HT1080 (cell line): ENCODE results near the gene MYO9A. TPM values are rescaled to one million over a fixed set of nuclear protein-coding genes. Genes with fewer than 3 reads are reported as not detected.
"Not testable (repeated sequence)": the region's sequence is repeated elsewhere in the genome, so short reads cannot be mapped to it uniquely, and the experiment has no call there.

Experiments used
- DNase-seq: peaks from one replicate; pipeline ENCODE4 v3.0.0-alpha.2; 2015; ENCODE audit warnings: low read depth
- total RNA-seq: library from RNA; depleted of rRNA; stranded (reverse); fragments of >200 nt; shearing (Covaris generic); gene quantifications from 2 replicates; pipeline ENCODE4 v1.2.3, GENCODE V29; 2014

MYO9A gene
- total RNA-seq, 1 experiment from 2014 or later = 8.0 TPM

DNA sequence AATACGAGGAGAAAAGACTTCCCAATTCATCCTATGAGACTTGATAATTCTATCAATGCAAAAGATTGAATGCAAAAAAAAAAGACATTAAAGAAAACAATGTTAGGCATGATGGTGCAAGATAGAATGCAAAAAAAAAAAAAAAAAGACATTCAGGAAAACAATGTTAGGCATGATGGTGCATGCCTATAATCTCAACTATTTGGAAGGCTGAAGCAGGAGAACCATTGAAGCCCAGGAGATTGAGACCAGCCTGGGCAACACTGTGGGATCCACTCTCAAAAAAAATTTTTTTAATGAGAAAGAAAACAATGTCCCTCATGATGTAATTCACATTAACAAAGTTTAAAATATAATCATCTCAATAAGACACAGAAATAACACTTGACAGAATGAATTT, 75.9 kb downstream of the MYO9A start:
- no peak for DNase-seq

DNA sequence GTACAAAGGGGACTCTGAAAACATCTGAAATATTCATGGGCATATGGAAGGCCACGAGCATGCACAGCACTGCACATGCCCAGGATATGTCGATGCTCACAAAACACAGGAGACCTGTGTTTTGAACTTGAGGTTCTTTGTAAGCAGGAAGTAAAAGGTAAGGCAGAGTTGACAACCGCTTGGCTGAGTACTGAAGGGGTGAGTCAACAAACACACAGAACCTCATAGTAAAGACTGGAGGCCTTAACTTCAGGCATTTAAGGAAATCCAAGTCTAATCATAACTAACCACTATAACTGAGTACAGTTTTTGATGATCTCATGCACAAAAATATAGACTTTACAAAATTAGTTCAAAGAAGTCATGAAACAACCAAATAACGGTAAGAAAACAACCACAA, 80.6 kb downstream of the MYO9A start:
- DNase-seq = peak; percentile 58

DNA sequence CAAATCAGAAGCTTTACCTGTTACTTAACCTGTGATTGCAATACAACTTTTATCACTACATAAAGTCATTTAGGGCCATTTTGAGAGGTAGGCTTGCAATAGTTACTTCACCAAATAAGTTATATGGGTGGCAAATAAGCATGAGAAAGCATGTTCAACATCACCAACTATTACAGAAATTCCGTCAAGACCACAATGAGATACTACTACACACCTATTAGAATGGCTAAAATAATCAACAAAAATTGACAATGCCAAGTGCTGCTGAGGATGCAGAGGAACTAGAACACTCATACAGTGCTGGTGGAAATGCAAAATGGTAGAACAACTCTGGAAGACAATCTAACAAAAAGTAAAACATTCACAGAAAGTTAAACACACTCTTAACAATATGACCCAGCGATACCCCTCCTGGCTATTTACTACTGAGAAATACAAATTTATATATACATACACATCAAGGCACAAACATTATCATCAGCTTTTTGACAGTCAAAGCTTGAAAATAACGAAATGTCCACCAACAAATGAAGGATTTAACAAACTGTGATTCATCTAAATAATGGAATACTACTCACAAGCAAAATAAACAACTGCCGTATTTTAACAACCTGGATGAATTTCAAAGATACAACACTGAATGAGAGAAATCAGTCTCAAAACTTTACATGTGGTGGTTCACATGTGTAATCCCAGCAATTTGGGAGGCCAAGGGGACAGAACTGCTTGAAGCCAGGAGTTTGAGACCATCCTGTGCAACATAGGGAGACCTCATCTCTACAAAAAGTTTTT, 82.9 kb downstream of the MYO9A start:
- no peak for DNase-seq

DNA sequence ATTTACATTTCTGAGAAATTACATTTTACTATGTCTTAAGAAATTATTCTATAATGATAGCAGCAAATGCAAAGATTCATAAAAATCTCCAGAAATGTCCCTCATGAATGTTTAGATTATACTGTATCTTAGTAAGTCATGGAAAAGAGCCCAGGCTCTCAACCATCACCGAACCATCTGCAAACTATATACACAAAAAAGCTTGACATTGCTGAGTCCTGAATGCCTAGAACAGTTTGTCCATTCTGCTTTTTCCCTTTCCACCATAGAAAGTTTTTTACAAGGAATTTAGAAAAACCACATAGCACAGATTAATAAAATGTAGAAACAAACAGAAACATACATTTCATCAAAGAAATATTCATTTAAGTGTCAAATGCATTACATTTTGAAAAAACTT, 83.6 kb downstream of the MYO9A start:
- no peak for DNase-seq

DNA sequence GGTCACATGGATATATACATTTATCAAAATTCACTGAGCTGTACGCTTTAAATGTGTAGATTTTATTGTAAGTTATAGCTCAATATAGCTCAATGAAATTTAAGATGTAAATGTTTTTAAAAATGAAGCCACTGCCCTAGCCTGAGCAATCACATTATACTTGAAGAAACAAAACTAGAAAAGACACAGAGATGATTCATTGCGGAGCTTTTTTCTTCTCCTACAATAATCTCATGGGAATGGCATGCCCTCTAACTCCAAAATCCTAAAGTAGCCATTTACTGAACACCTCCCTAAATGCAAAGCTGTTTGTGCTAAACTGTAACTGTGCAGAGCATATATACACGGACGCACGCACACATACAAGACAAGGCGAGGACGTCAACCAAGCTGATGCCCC, 84.2 kb downstream of the MYO9A start:
- no peak for DNase-seq

DNA sequence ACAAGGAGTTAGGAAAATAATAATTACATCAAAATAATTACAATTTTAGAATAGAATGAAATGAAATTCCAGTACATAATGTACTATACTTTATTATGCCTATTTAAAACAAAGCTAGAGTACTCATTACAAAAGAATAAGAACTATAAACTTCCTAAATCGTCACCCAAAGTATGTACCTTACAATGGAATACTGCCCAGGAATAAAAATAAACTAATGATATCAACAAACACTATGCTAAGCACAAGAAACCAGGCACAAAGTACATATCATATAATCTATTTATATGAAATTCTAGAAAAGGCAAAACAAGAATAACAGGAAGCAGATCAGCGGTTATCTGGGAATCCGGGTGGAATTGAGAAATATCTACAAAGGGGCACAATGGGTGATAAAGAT, 84.7 kb downstream of the MYO9A start:
- no peak for DNase-seq

DNA sequence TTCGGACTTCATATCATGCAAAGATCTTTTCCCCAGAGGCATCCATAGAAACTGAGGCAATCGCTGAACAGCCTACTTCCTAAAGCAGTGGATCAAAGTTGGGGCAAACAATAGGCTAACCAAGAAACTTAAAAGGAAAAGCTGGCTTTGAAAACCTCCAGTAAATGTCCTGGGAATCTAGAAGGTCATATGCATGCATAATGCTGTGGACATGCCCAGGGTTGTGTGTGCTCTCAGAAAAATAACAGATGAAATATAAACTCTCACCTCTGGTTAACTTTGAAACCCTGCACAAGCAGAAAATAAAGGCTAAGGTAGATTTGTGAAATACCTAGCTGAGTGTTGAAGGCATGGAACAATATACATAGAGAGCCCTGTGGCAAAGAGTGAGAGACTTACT, 96.3 kb downstream of the MYO9A start:
- no peak for DNase-seq

DNA sequence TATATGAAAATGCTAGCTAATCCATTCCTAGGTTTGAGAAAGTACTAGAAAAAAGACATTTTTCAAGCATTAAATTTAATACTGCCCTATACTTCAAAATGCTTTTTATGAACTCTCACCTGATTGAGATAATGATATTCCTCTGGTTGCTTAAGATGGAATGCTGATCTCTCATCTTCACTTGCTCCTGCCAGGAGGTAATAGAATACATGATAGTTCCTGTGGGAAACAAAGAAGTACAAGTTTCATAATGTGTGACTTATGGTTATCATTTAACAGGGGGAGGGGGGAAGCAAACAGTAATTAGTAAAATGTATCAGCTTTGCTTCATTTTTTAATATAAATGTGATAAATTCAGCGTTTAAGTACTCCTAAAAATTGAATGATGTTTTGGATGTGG, 97.2 kb downstream of the MYO9A start:
- DNase-seq = no peak

DNA sequence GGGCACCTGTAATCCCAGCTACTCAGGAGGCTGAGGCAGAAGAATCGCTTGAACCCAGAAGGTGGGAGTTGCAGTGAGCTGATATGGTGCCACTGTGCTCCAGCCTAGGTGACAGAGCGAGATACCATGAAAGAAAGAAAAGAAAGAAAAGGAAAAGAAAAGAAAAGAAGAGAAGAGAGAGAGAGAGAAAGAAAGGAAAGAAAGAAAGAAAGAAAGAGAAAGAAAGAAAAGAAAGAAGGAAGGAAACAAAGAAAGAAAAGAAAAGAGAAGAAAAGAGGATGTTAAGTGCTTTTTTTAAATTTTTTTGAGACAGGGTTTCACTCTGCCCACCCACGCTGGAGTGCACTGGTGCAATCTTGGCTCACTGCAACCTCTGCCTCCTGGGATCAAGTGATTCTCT, 103.4 kb downstream of the MYO9A start:
- not testable (repeated sequence) for DNase-seq

DNA sequence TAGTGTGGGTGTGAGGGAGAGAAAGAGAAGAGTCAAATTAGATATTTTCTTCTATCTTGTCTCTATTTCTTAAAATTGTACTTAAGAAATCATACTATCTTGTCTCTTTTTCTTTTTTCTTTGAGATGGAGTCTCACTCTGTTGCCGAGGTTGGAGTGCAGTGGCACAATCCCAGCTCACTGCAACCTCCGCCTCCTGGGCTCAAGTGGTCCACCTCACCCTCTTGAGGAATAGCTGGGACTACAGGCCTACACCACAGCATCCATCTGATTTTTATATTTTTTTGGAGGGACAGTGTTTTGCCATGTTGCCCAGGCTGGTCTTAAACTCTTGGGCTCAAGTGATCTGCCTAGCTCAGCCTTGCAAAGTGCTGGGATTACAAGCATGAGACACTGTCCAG, 104.2 kb downstream of the MYO9A start:
- no peak for DNase-seq

DNA sequence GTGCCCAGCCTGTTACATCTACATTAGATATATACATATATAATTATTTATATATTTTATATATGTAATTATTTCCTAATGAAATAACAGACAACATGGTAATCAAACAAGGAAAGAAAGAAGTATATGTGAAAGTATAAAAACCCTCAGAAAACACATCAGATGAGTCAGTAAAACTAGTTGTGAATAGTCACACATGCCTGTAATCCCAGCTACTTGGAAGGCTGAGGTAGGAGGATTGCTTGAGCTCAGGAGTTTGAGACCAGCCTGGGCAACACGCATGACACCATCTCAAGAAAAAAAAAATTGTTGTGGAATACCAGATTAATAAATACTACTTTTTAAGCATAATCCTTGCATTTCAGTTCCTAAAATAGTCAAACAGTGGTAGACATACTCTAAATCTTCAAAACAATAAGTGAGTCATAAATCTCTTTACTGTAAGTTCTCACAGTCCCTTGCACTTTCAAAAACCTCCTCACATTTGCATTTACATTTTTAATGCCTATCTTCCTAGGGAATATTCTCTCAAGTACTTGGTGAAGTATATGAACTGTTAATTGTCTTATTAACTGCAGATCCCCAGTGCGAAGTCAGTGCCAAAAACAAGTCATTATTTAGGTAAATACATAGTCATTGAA, 106.5 kb downstream of the MYO9A start:
- DNase-seq = peak; percentile 3

DNA sequence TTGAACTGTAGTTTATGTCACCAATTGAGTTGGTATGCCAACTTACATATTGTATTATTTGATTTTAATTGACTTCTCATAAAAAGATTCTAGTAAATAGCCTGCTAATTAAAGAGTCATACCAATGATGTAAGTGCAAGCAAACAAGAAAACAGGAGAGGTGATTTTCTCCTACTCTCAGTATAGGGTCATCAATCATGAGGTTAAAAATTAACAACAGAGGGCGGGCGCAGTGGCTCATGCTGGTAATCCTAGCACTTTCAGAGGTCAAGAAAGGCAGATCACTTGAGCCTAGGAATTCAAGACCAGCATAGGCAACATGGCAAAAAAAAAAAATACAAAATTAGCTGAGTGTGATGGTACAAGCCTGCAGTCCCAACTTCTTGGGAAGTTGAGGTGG, 108.7 kb downstream of the MYO9A start:
- no peak for DNase-seq

DNA sequence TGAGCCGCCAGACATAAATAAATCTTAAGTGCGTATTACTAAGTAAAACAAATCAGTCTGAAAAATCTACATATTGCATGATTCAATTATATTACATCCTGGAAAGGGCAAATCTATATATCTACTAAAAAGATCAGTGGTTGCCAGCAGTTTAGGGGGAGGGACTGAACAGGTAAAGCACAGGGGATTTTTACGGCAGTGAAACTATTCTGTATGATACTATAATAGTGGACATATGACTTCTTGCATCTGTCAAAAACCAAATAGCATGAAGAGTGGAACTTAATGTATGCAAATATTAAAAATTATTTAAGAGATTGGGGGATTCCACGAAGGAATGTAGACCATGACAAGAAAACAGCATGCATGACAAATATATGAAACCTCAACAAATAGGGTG, 111.6 kb downstream of the MYO9A start:
- no peak for DNase-seq

DNA sequence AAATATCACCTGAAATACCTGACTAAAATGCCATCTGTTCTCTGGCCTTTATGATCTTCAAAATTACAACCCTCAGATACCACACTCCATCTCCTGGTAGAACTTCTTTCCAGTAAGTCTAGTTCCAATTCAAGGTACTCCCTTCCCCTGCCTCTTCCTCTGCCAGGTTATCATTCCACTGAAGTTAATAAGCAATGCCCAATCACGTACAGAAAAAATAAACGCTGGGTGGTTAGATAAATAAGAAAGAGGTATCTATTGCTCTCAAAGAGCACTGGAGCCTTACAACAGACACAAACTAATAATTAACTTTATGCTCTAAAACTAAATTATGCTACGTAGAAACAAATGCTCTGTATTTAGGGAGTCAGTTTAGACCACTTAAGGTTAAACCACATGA, 112.5 kb downstream of the MYO9A start:
- no peak for DNase-seq

DNA sequence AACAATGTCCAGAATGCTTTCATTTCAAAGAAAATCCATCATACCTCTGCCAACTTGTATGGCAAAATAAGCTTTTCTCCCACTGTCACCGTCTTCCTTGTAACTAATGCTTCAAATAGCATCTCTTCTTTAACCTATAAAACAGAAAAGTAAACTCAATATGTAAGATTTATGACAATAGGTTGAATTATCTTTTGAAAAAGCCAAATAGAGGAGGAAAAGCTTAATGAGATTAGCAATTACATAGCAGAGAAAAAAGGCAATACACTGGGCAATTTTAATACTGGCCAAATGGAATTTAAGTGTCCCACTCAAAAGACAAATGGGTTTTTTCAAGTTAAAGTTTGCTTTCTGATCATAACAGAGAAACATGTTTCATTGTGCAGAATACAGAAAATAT, 118.1 kb downstream of the MYO9A start:
- no peak for DNase-seq

DNA sequence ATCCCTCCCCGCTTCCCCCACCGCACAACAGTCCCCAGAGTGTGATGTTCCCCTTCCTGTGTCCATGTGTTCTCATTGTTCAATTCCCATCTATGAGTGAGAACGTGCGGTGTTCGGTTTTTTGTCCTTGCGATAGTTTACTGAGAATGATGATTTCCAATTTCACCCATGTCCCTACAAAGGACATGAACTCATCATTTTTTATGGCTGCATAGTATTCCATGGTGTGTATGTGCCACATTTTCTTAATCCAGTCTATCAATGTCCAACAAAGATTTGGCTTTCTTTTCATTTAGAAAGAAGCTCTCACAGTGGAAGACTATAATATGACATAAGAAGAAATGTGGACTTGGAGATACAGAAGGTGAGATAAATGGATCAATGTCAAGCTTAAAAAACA, 119.2 kb downstream of the MYO9A start:
- not testable (repeated sequence) for DNase-seq

DNA sequence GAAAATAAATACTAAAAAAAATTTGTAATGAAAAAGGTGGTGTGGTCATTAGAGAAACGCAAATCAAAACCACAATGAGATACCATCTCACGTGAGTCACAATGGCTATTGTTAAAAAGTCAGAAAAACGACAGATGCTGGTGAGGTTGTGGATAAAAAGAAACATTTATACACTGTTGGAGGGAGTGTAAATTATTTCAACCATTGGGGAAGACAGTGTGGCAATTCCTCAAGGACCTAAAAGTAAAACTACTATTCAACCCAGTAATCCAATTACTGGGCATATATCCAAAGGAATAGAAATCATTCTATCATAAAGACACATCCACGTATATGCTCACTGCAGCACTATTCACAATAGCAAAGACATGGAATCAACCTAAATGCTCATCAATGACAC, 120.3 kb downstream of the MYO9A start:
- peak; percentile 6 for DNase-seq

DNA sequence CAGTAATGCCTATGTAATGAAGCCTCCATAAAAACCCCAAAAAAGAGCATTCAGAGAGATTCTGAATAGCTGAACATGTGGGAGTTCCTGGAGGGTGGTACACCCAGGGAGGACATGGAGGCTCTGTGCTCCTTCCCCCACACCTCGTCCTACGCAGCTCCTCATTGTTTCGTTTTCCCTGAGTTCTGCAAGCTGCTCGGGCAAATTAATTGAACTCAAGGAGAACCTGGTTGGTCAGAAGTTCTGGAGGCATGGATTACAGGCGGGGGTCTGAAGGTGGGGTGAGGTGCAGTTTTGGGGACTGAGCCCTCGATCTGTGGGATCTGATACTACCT, 142.2 kb downstream of the MYO9A start:
- DNase-seq = no peak

DNA sequence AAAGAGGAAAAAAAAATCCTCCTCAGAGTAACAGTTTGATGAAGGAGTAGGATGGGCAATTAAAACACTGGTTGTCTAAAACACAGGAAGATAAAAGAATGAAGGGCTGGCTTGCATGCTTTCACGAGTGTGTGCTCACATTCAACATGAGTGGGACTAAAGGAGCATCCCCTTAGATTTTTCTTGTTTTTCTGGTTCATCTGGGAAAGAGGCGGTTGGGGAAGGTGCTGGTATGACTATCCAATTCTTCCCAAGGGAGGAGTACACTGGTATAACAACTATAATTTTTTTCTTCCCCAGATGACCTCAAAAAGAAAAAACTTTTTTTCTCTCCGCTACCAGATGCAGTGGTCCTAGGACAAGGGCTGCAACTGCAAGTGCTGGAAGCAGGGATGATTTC, 143.7 kb downstream of the MYO9A start:
- no peak for DNase-seq

DNA sequence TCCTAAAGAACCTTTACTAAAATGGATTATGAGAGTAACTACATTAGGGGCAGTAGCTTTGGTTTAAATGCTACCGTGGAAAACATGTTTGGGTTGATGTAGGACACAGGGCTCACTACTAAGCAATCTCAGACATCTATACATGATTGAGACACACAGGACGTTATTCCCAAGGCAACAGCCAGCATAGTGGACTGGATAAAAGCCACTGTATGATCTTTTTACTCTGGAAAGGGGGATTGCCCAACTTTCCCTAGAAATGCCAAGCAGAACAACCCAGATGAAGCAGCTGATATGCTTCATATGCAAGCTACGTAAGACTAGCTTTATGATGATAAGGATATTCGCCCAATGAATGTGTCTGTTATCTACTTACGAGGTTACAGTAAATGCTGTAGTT, 144.6 kb downstream of the MYO9A start:
- no peak for DNase-seq

DNA sequence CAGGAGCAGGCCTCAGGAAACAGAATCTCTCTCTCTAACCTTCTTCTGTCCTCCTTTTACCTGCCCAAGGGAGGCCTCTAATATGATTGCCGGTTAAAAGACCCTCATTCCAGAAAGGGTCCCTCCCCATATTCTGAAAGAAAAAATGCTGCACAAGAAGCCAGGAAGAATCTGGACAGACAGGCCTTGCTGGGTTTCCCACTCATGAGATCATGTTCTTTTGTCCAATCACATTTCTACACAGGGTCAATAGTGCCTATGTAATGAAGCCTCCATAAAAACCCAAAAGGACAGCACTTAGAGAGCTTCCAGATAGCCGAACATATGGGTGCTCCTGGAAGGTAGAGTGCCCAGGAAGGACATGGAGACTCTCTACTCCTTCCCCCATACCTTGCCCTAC, 146.0 kb downstream of the MYO9A start:
- DNase-seq = no peak

DNA sequence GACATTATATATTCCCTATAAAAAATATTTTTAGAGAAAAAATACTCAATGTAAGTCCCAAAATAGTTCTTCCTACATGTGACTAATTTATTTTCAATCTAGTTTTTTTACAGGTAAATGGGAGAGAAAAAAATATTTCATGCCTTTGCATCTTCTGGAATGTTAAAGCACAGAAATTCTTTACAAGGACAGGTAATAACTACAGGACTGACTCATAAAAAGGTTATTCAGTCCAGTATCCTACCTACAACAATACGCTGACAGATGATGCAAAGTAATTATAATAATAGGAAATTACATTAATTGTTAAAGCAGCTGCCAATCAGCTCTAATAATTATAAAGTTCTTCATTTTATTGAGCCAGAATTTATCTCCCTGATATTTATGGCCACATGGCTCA, 147.5 kb downstream of the MYO9A start:
- DNase-seq = no peak

DNA sequence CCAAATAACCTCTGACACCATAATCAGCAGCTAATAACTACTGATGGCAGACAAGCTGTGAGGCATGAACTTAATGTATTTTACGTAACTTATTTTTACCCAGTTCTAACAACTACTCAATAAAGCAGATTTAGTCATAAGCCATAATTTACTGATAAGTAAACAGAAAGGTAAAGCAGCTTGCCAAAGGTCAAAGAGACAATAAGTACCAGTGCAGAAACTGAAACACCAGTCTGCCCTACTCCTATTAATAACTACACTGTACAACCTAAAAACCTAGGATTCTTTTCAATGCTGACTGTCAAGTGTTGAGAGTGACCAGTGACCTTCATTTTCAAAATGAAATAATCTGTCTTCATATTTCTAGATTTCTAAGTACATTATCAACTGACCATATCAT, 155.4 kb downstream of the MYO9A start:
- DNase-seq = no peak

DNA sequence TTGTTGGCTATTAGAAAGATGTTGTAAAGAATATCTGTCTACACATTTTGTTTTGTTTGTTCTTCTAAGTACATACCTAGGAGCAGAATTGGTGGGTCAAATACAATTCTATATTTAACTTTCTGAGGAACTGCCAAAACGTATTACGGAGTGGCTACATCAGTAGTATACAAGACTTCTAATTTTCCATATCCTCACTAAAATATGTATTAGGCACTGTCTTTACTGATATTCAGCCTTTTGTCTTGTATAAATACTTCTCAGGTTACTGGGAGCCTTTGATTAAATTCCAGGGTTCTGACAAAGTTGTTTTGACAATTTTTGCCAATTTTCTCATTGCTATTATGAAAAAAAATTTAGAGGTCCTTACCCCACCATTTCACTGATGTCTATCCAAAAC, 160.9 kb downstream of the MYO9A start:
- DNase-seq = no peak
